Fibroblast of skin of abdomen (primary cell): ENCODE measurements around the gene HS1BP3.
A peak's percentile ranks its signal among the peaks of the same experiment; 100 is the strongest.

Source experiments
- DNase-seq: peaks from one replicate; pipeline ENCODE4 v3.0.0-alpha.2; 2013

Gene HS1BP3

GRCh38 chr2:20583425-20583881, 67.4 kb downstream of the HS1BP3 start:
- no peak for DNase-seq

- DNase-seq, result no peak
These were observed 68.2 kb downstream of the HS1BP3 start for GRCh38 chr2:20582600-20583221.

GRCh38 chr2:20580690-20581437, 70.0 kb downstream of the HS1BP3 start:
- DNase-seq, result no peak

- no peak for DNase-seq
These were observed 71.0 kb downstream of the HS1BP3 start for GRCh38 chr2:20579866-20580265.

GRCh38 chr2:20578895-20579825, 71.7 kb downstream of the HS1BP3 start:
- peak; percentile 98 for DNase-seq

GRCh38 chr2:20578266-20578894, 72.5 kb downstream of the HS1BP3 start:
- no peak for DNase-seq

GRCh38 chr2:20577495-20578235, 73.2 kb downstream of the HS1BP3 start:
- DNase-seq, result peak; percentile 33

GRCh38 chr2:20576598-20577115, 74.2 kb downstream of the HS1BP3 start:
- DNase-seq, result no peak

GRCh38 chr2:20575935-20576597, 74.8 kb downstream of the HS1BP3 start:
- DNase-seq, result no peak

- no peak for DNase-seq
These were observed 75.5 kb downstream of the HS1BP3 start for GRCh38 chr2:20575414-20575813.

- no peak for DNase-seq
These were observed 76.0 kb downstream of the HS1BP3 start for GRCh38 chr2:20574930-20575329.

- DNase-seq, result no peak
These were observed 76.4 kb downstream of the HS1BP3 start for GRCh38 chr2:20574423-20574911.

GRCh38 chr2:20573620-20574422, 77.1 kb downstream of the HS1BP3 start:
- DNase-seq, result peak; percentile 82

GRCh38 chr2:20572221-20572620, 78.7 kb downstream of the HS1BP3 start:
- no peak for DNase-seq

GRCh38 chr2:20571644-20572215, 79.2 kb downstream of the HS1BP3 start:
- DNase-seq, result no peak

- DNase-seq, result no peak
These were observed 79.7 kb downstream of the HS1BP3 start for GRCh38 chr2:20571231-20571630.

GRCh38 chr2:20570249-20570648, 80.6 kb downstream of the HS1BP3 start:
- no peak for DNase-seq

- DNase-seq, result no peak
These were observed 81.3 kb downstream of the HS1BP3 start for GRCh38 chr2:20569464-20570223.
